Measurements from ENCODE around the gene GPR32.

Gene GPR32

GRCh38 chr19:50784710-50785109 lies 14.4 kb downstream of the GPR32 start:
- H3K27ac ChIP-seq: no peak overlapping the region
- no peak for TF ChIP-seq ZFX (IDR thresholded peaks at IDR 0.05; ENCODE audit: borderline replicate concordance)
- no peak for TF ChIP-seq CTCF (IDR thresholded peaks at IDR 0.05)

- H3K27ac ChIP-seq: no peak overlapping the region
- no peak for TF ChIP-seq CTCF (IDR thresholded peaks at IDR 0.05)
Measured at GRCh38 chr19:50785329-50785728, 15.1 kb downstream of the GPR32 start.

GRCh38 chr19:50790396-50790795 lies 20.1 kb downstream of the GPR32 start, which contains the start of gene ACP4:
Gene ACP4 (plus strand): TSS chr19:50790415. CDS start chr19:50790415, 0 bp downstream.
- no peak within 1 kb of the TSS; the same call in 1 of the 2 replicates for H3K27ac ChIP-seq
- TF ChIP-seq CTCF (IDR thresholded peaks at IDR 0.05) (no peak), ZFX (IDR thresholded peaks at IDR 0.05; ENCODE audit: borderline replicate concordance) (no peak)

GRCh38 chr19:50790922-50791467 lies 20.7 kb downstream of the GPR32 start:
- TF ChIP-seq ZFX (IDR thresholded peaks at IDR 0.05; ENCODE audit: borderline replicate concordance) (no peak), CTCF (IDR thresholded peaks at IDR 0.05) (no peak)
- no peak overlapping the region; the same call in 1 of the 2 replicates for H3K27ac ChIP-seq

- TF ChIP-seq ZFX (IDR thresholded peaks at IDR 0.05; ENCODE audit: borderline replicate concordance) (no peak), CTCF (IDR thresholded peaks at IDR 0.05) (no peak)
- peak overlapping the region; percentile 98 for H3K27ac ChIP-seq
Measured at GRCh38 chr19:50791594-50792271, 21.5 kb downstream of the GPR32 start.

GRCh38 chr19:50792272-50793250 lies 22.3 kb downstream of the GPR32 start:
- TF ChIP-seq CTCF (IDR thresholded peaks at IDR 0.05): no peak
- H3K27ac ChIP-seq: peak overlapping the region; percentile 98
